Neural cell (in vitro differentiated cells): ENCODE measurements around the gene RAB5B.

Source experiments
- CTCF ChIP-seq: fragments of 450-650 bp; IDR thresholded peaks from 2 replicates; pipeline ENCODE4 v1.5.1; 2014; ENCODE audit warnings: antibody characterized with exemption, mild to moderate bottlenecking, moderate library complexity; ENCODE audit not compliant: poor library complexity, severe bottlenecking
- SMC3 ChIP-seq: fragments of 450-650 bp; conservative IDR thresholded peaks from 2 replicates; pipeline ENCODE4 v1.6.1; 2014; ENCODE audit warnings: antibody characterized with exemption, mild to moderate bottlenecking, moderate library complexity; ENCODE audit not compliant: poor library complexity

- TF ChIP-seq SMC3 (no peak), CTCF (no peak)
Observed at GRCh38 chr12:55946553-55946952, 27.3 kb upstream of the RAB5B start.
